GM18502 (cell line): ENCODE results near the gene TEKT5.
A peak's percentile ranks its signal among the peaks of the same experiment; 100 is the strongest.
"Not testable (repeated sequence)": the region's sequence is repeated elsewhere in the genome, so short reads cannot be mapped to it uniquely, and the experiment has no call there.

Experiments
- ATAC-seq: cut with Tn5 transposase; IDR thresholded peaks from one replicate; pipeline ENCODE4 v1.9.1; 2021; ENCODE audit warnings: mild to moderate bottlenecking; ENCODE audit not compliant: unreplicated experiment, poor library complexity

The TEKT5 gene

GRCh38 chr16:10694830-10695229 lies at the start of gene TEKT5:
TEKT5 (minus strand) TSS chr16:10694930; CDS start chr16:10694873, 57 bp downstream.
- no peak for ATAC-seq

GRCh38 chr16:10743610-10744369 lies 49.1 kb upstream of the TEKT5 start, which contains the start of gene NUBP1:
NUBP1 (plus strand) TSS chr16:10743842; CDS start chr16:10743864, 22 bp downstream.
- ATAC-seq, result peak; percentile 82

- ATAC-seq, result no peak
Observed at GRCh38 chr16:10743227-10743609, 48.5 kb upstream of the TEKT5 start.

- ATAC-seq, result no peak
Observed at GRCh38 chr16:10741844-10742243, 47.1 kb upstream of the TEKT5 start.

- ATAC-seq, result not testable (repeated sequence)
Observed at GRCh38 chr16:10741249-10741648, 46.5 kb upstream of the TEKT5 start.

- ATAC-seq, result no peak
Observed at GRCh38 chr16:10740845-10741208, 46.1 kb upstream of the TEKT5 start.

GRCh38 chr16:10740000-10740844 lies 45.5 kb upstream of the TEKT5 start:
- ATAC-seq, result no peak

- ATAC-seq, result peak; percentile 71
Observed at GRCh38 chr16:10738231-10739077, 43.7 kb upstream of the TEKT5 start.

- ATAC-seq, result peak; percentile 37
Observed at GRCh38 chr16:10737068-10737625, 42.4 kb upstream of the TEKT5 start.

- no peak for ATAC-seq
Observed at GRCh38 chr16:10731790-10732189, 37.1 kb upstream of the TEKT5 start.

GRCh38 chr16:10729104-10730048 lies 34.6 kb upstream of the TEKT5 start:
- no peak for ATAC-seq

GRCh38 chr16:10728003-10728887 lies 33.5 kb upstream of the TEKT5 start:
- no peak for ATAC-seq

GRCh38 chr16:10708969-10709368 lies 14.2 kb upstream of the TEKT5 start:
- no peak for ATAC-seq

- ATAC-seq, result no peak
Observed at GRCh38 chr16:10699756-10700155, 5.0 kb upstream of the TEKT5 start.

GRCh38 chr16:10694306-10694705 lies 424 bp downstream of the TEKT5 start:
- ATAC-seq, result no peak

GRCh38 chr16:10693889-10694288 lies 841 bp downstream of the TEKT5 start:
- ATAC-seq, result no peak

GRCh38 chr16:10692470-10692869 lies 2.3 kb downstream of the TEKT5 start:
- no peak for ATAC-seq

GRCh38 chr16:10688726-10689125 lies 6.0 kb downstream of the TEKT5 start:
- ATAC-seq, result no peak
